ENCODE results near the gene ATXN3L.

Gene ATXN3L

GRCh38 chrX:13366698-13367097 is 46.8 kb upstream of the ATXN3L start:
- Histone ChIP-seq H3K9me3 (ENCODE audit: insufficient read depth, low read depth, low read length) (no peaks in the 10 kb centered on the region), H4K20me1 (ENCODE audit: insufficient read depth, low read length, poor library complexity, severe bottlenecking) (no peaks in the 10 kb centered on the region), H3K36me3 (ENCODE audit: insufficient read depth, low read length) (no peaks in the 10 kb centered on the region), H3K79me2 (ENCODE audit: insufficient read depth, low read length) (no peaks in the 10 kb centered on the region), H3K4me1 (ENCODE audit: insufficient read depth, low read length, poor library complexity, severe bottlenecking) (no peaks in the 10 kb centered on the region), H3K4me3 (ENCODE audit: low read length, poor library complexity, severe bottlenecking) (no peak overlapping the region), H3F3A (ENCODE audit: low read depth) (no peaks in the 10 kb centered on the region), H3K4me2 (ENCODE audit: low read depth, low read length, poor library complexity, severe bottlenecking) (no peak overlapping the region), H3K9me2 (replicated peaks; ENCODE audit: low read depth, low read length) (no peaks in the 10 kb centered on the region), H3K9ac (ENCODE audit: low read depth, low read length, poor library complexity, severe bottlenecking) (no peak overlapping the region), H3K27me3 (ENCODE audit: insufficient read depth, low read length, poor library complexity, severe bottlenecking) (no peaks in the 10 kb centered on the region), H2AFZ (ENCODE audit: low read length) (no peak overlapping the region)
- TF ChIP-seq CTCF (conservative IDR thresholded peaks at IDR 0.05; ENCODE audit: low read length): no peak
- TF ChIP-seq EZH2phosphoT487 (IDR thresholded peaks at IDR 0.05; ENCODE audit: borderline replicate concordance): no peak

GRCh38 chrX:13365161-13365560 is 45.3 kb upstream of the ATXN3L start:
- no peak overlapping the region for H3K4me3 ChIP-seq (ENCODE audit: low read length, poor library complexity, severe bottlenecking)
- no peak overlapping the region for H3K9ac ChIP-seq (ENCODE audit: low read depth, low read length, poor library complexity, severe bottlenecking)
- no peaks in the 10 kb centered on the region for H4K20me1 ChIP-seq (ENCODE audit: insufficient read depth, low read length, poor library complexity, severe bottlenecking)
- no peaks in the 10 kb centered on the region for H3K4me1 ChIP-seq (ENCODE audit: insufficient read depth, low read length, poor library complexity, severe bottlenecking)
- no peaks in the 10 kb centered on the region for H3K79me2 ChIP-seq (ENCODE audit: insufficient read depth, low read length)
- H3K9me3 ChIP-seq (ENCODE audit: insufficient read depth, low read depth, low read length): no peaks in the 10 kb centered on the region
- no peak overlapping the region for H3K4me2 ChIP-seq (ENCODE audit: low read depth, low read length, poor library complexity, severe bottlenecking)
- no peaks in the 10 kb centered on the region for H3K9me2 ChIP-seq (replicated peaks; ENCODE audit: low read depth, low read length)
- TF ChIP-seq EZH2phosphoT487 (IDR thresholded peaks at IDR 0.05; ENCODE audit: borderline replicate concordance) (no peak), CTCF (conservative IDR thresholded peaks at IDR 0.05; ENCODE audit: low read length) (no peak)
- H2AFZ ChIP-seq (ENCODE audit: low read length): no peak overlapping the region
- H3F3A ChIP-seq (ENCODE audit: low read depth): no peaks in the 10 kb centered on the region
- H3K27me3 ChIP-seq (ENCODE audit: insufficient read depth, low read length, poor library complexity, severe bottlenecking): no peaks in the 10 kb centered on the region
- H3K36me3 ChIP-seq (ENCODE audit: insufficient read depth, low read length): no peaks in the 10 kb centered on the region

- TF ChIP-seq EZH2phosphoT487 (IDR thresholded peaks at IDR 0.05; ENCODE audit: borderline replicate concordance) (no peak), CTCF (conservative IDR thresholded peaks at IDR 0.05; ENCODE audit: low read length) (no peak)
- H3K27me3 ChIP-seq (ENCODE audit: insufficient read depth, low read length, poor library complexity, severe bottlenecking): no peaks in the 10 kb centered on the region
Measured at GRCh38 chrX:13364230-13364857, 44.5 kb upstream of the ATXN3L start.

More at GRCh38 chrX:13364230-13364857, 44.5 kb upstream of the ATXN3L start:
- Histone ChIP-seq H3K9ac (ENCODE audit: low read depth, low read length, poor library complexity, severe bottlenecking) (no peak overlapping the region), H3K4me2 (ENCODE audit: low read depth, low read length, poor library complexity, severe bottlenecking) (no peak overlapping the region), H2AFZ (ENCODE audit: low read length) (no peak overlapping the region), H3K4me1 (ENCODE audit: insufficient read depth, low read length, poor library complexity, severe bottlenecking) (no peaks in the 10 kb centered on the region), H4K20me1 (ENCODE audit: insufficient read depth, low read length, poor library complexity, severe bottlenecking) (no peaks in the 10 kb centered on the region), H3F3A (ENCODE audit: low read depth) (no peaks in the 10 kb centered on the region), H3K36me3 (ENCODE audit: insufficient read depth, low read length) (no peaks in the 10 kb centered on the region), H3K9me3 (ENCODE audit: insufficient read depth, low read depth, low read length) (no peaks in the 10 kb centered on the region), H3K9me2 (replicated peaks; ENCODE audit: low read depth, low read length) (no peaks in the 10 kb centered on the region), H3K79me2 (ENCODE audit: insufficient read depth, low read length) (no peaks in the 10 kb centered on the region), H3K4me3 (ENCODE audit: low read length, poor library complexity, severe bottlenecking) (no peak overlapping the region)
